Nephron progenitor cell (in vitro differentiated cells): ENCODE results near the gene SLC34A3.
A peak's percentile ranks its signal among the peaks of the same experiment; 100 is the strongest.

Experiments used
- DNase-seq: peaks from one replicate; pipeline ENCODE4 v3.0.0; 2021
- H3K27ac Mint-ChIP-seq: 2 replicates; pipeline ENCODE4 v1.8.0; 2021; ENCODE audit warnings: mild to moderate bottlenecking, moderate library complexity, mixed read lengths
- H3K27me3 Mint-ChIP-seq: 2 replicates; pipeline ENCODE4 v1.8.0; 2021; ENCODE audit warnings: mild to moderate bottlenecking, low read depth, mixed read lengths; ENCODE audit not compliant: poor library complexity
- H3K36me3 Mint-ChIP-seq: 2 replicates; pipeline ENCODE4 v1.8.0; 2021; ENCODE audit warnings: low read depth, mixed read lengths
- H3K4me1 Mint-ChIP-seq: 2 replicates; pipeline ENCODE4 v1.8.0; 2021; ENCODE audit warnings: mixed read lengths
- H3K4me3 Mint-ChIP-seq: 2 replicates; pipeline ENCODE4 v1.8.0; 2021; ENCODE audit warnings: mild to moderate bottlenecking, moderate library complexity, mixed read lengths
- H3K9me3 Mint-ChIP-seq: 2 replicates; pipeline ENCODE4 v1.8.0; 2021; ENCODE audit warnings: mild to moderate bottlenecking, moderate library complexity, mixed read lengths
- TF ChIP-seq, protein P1 (sequence below): fragments of 200-600 bp; sonication (generic); IDR thresholded peaks from 2 replicates; pipeline ENCODE4 v1.5.0; 2021; ENCODE audit warnings: antibody characterized with exemption

SLC34A3 gene

DNA sequence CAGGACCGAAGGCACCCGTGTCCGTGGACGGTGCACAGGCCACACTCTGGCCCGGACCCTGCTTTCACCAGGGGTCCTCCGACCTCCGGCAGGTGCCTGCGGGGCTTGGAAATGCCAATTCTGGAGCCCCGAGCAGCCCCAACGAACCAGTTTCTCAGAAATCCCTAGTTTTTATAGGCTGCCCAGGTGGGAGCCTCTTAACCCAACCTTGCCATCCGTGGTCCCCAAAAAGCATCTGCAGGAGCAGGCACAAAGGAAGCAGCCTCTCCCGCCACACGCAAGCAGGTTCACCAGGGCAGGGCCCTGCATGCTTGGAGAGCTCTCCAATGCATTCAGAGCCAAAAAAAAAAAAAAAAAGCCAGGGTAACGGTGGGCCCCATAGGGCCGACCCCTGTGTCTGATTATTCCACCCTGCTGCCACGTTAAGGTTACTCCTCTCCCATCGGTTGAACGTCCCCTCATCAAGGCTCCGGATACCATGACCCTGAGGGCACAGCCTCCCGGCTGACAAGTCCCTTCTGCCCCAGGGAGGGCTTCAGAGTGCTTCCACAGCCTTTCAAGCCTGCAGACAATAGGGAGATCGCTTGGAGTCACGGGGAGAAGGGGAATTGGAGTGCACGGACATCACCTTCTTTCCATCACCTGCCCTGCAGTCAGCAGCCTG, 29.4 kb upstream of the SLC34A3 start:
- Mint-ChIP-seq H3K36me3 (no peaks in the 10 kb centered on the region), H3K27ac (peak overlapping the region; percentile 68), H3K4me3 (peak overlapping the region; percentile 84), H3K9me3 (no peaks in the 10 kb centered on the region), H3K27me3 (no peaks in the 10 kb centered on the region), H3K4me1 (peaks cover 49% of the 10 kb centered on the region)
- TF ChIP-seq, protein P1, sequence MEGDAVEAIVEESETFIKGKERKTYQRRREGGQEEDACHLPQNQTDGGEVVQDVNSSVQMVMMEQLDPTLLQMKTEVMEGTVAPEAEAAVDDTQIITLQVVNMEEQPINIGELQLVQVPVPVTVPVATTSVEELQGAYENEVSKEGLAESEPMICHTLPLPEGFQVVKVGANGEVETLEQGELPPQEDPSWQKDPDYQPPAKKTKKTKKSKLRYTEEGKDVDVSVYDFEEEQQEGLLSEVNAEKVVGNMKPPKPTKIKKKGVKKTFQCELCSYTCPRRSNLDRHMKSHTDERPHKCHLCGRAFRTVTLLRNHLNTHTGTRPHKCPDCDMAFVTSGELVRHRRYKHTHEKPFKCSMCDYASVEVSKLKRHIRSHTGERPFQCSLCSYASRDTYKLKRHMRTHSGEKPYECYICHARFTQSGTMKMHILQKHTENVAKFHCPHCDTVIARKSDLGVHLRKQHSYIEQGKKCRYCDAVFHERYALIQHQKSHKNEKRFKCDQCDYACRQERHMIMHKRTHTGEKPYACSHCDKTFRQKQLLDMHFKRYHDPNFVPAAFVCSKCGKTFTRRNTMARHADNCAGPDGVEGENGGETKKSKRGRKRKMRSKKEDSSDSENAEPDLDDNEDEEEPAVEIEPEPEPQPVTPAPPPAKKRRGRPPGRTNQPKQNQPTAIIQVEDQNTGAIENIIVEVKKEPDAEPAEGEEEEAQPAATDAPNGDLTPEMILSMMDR, result no peak
- DNase-seq, result no peak

DNA sequence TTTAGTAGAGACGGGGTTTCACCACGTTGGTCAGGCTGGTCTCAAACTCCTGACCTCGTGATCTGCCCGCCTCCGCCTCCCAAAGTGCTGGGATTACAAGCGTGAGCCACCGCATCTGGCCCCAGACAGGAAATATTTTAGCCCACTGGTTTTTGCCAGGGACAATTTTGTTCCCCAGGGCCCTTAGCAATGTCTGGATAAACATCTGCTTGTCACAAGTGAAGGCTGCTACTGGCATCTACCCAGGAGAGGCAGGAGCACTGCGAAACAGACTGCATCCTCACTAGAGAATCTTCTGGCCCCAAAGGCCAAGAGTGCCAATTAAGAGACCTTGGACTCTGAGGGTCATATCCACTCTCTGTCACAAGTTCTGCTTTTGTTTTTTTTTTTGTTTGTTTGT, 27.7 kb upstream of the SLC34A3 start:
- Mint-ChIP-seq H3K27me3 (no peaks in the 10 kb centered on the region), H3K4me1 (peaks cover 63% of the 10 kb centered on the region), H3K27ac (no peak overlapping the region), H3K36me3 (peaks cover 10% of the 10 kb centered on the region), H3K9me3 (no peaks in the 10 kb centered on the region), H3K4me3 (peak overlapping the region; percentile 15)
- TF ChIP-seq, protein P1, result no peak
- DNase-seq, result no peak

DNA sequence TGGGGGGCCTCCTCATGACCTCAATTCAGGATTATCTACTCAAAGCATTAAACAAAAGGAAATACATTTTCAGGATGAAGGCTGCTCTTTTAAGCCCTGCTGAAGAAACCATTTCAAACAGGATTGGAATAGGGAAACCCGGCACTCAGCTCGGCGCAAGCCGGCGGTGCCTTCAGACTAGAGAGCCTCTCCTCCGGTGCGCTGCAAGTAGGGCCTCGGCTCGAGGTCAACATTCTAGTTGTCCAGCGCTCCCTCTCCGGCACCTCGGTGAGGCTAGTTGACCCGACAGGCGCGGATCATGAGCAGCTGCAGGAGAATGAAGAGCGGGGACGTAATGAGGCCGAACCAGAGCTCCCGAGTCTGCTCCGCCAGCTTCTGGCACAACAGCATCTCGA, 26.0 kb upstream of the SLC34A3 start:
- TF ChIP-seq, protein P1, result no peak
- DNase-seq, result no peak
- no peaks in the 10 kb centered on the region for H3K27me3 Mint-ChIP-seq

DNA sequence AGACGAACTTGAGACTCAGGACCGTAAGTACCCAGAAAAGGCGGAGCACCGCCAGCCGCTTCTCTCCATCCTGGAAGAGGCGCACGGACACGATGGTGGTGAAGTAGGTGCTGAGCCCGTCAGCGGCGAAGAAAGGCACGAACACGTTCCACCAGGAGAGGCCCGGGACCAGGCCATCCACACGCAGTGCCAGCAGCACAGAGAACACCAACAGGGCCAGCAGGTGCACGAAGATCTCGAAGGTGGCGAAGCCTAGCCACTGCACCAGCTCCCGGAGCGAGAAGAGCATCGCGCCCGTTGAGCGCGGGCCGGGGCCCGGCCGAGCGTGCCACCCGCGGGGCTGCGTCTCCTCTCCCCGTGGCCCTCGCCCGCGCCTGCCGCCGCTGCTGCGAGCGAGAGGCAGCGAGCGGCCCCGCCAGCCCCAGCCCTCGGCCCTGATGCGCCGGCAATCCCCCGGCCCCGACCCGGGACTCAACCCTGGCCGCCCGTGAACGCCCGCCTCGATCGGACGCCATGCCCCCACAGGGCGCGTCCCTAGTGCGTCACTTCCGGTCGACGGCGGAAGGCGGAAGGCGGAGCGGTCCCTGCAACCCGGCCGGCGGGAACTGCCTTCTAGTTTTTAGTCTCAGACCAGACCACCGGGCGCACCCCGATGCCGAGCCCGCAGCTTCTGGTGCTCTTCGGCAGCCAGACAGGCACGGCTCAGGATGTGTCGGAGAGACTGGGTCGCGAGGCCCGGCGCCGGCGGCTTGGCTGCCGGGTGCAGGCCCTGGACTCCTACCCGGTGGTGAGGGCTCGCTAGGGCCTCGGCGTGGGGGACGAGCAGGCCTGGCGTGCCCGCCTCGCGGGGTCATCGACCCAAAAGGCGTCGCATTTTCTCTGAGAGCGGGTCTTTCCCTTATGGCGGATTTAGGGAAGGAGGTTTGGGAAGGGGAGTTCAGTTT, 25.3 kb upstream of the SLC34A3 start, which contains the start of the genes NDOR1 and TMEM203:
NDOR1 (plus strand) TSS at position 575 of the 944 bp plus-strand sequence; CDS start at position 653, 78 bp downstream.
TMEM203 (minus strand) TSS at position 523 of the 944 bp plus-strand sequence; CDS start at position 289, 234 bp downstream.
- H3K4me3 Mint-ChIP-seq, result peak within 1 kb of the TSS; percentile 96
- no peaks in the 10 kb centered on the region for H3K27me3 Mint-ChIP-seq
- H3K9me3 Mint-ChIP-seq, result no peaks in the 10 kb centered on the region
- H3K4me1 Mint-ChIP-seq, result peaks cover 55% of the 10 kb centered on the region
- TF ChIP-seq, protein P1, result no peak
- DNase-seq, result peak; percentile 98
- H3K27ac Mint-ChIP-seq, result peak within 1 kb of the TSS; percentile 97
- H3K36me3 Mint-ChIP-seq, result peaks cover 10% of the 10 kb centered on the region

More for the DNA sequence above, 26.0 kb upstream of the SLC34A3 start:
- H3K27ac Mint-ChIP-seq, result peak overlapping the region; percentile 85
- peak overlapping the region; percentile 96 for H3K4me3 Mint-ChIP-seq
- H3K4me1 Mint-ChIP-seq, result peaks cover 55% of the 10 kb centered on the region
- H3K36me3 Mint-ChIP-seq, result peaks cover 10% of the 10 kb centered on the region
- H3K9me3 Mint-ChIP-seq, result no peaks in the 10 kb centered on the region

DNA sequence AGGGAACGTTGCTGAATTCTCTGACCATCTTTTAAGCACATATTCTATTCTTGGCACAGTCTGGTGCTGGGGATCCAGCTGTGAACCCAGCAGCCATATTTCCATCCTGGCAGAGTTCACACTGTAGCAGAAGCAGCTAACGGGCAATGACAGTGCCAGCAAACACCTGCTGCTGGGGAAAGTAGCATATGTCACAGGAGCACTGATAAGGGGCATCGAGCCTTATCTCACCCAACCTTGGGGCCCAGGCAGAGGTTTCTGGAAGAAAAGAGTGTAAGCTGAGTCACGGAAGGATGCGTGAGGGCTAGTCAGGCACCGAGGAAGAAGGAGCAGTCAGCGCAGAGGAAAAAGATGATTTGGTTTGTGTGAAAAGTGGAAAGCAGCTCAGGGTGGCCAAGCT, 24.1 kb upstream of the SLC34A3 start:
- Mint-ChIP-seq H3K4me1 (peaks cover 46% of the 10 kb centered on the region), H3K9me3 (no peaks in the 10 kb centered on the region), H3K27me3 (no peaks in the 10 kb centered on the region), H3K27ac (peak overlapping the region; percentile 76), H3K36me3 (peaks cover 10% of the 10 kb centered on the region), H3K4me3 (peak overlapping the region; percentile 96)
- DNase-seq, result no peak
- TF ChIP-seq, protein P1, result no peak
